Common myeloid progenitor, CD34-positive (primary cell): ENCODE measurements around the gene HDAC9.

Source experiments
- CTCF ChIA-PET: fragments of 350-600 bp; sonication (Branson Sonifier 250); formaldehyde crosslinking; loops from one replicate; lab custom pipeline; 2021; ENCODE audit warnings: antibody characterized with exemption; lab: Charles Lee
- POLR2A ChIA-PET: fragments of 350-600 bp; sonication (Branson Sonifier 250); formaldehyde crosslinking; loops from one replicate; lab custom pipeline; 2021; ENCODE audit warnings: antibody characterized with exemption; lab: Charles Lee
- DNase-seq, 3 donors: peaks; one replicate each; pipeline versions ENCODE4 v3.0.0 to v3.0.0-alpha.2; 2013
- H3K27ac ChIP-seq, 2 experiments: 1 replicate in 1 of 2; 2 replicates in 1 of 2; pipeline ENCODE4 v1.7.0; 2013; ENCODE audit warnings: inconsistent platforms in 2 of 2, low read length in 2 of 2, mild to moderate bottlenecking in 2 of 2, low read depth in 1 of 2, moderate library complexity in 1 of 2; ENCODE audit not compliant: severe bottlenecking in 2 of 2, insufficient read depth in 1 of 2, poor library complexity in 1 of 2
- H3K27me3 ChIP-seq, 5 experiments: replicated peaks in 2 of 5; 1 replicate in 3 of 5; 2 replicates in 2 of 5; pipeline versions ENCODE4 v1.6.1 to v1.7.0; 2013; ENCODE audit warnings: low read length in 4 of 5, mild to moderate bottlenecking in 2 of 5, moderate library complexity in 2 of 5, inconsistent platforms in 1 of 5; ENCODE audit not compliant: insufficient read depth in 5 of 5, control insufficient read depth in 4 of 5
- H3K36me3 ChIP-seq, 4 experiments: 1 replicate in 2 of 4; 2 replicates in 2 of 4; pipeline versions ENCODE4 v1.6.1 to v1.7.0; 2013; ENCODE audit warnings: low read length in 3 of 4, control low read depth in 1 of 4, mild to moderate bottlenecking in 1 of 4; ENCODE audit not compliant: control insufficient read depth in 4 of 4, insufficient read depth in 4 of 4
- H3K4me1 ChIP-seq, 4 experiments: 1 replicate in 3 of 4; 2 replicates in 1 of 4; pipeline versions ENCODE4 v1.6.1 to v1.7.1; 2013; ENCODE audit warnings: low read length in 3 of 4, mild to moderate bottlenecking in 3 of 4, control low read depth in 1 of 4, inconsistent platforms in 1 of 4, moderate library complexity in 1 of 4; ENCODE audit not compliant: control insufficient read depth in 4 of 4, insufficient read depth in 4 of 4; ENCODE audit errors: control extremely low read depth in 1 of 4
- H3K4me3 ChIP-seq, 7 experiments: 1 replicate in 4 of 7; 2 replicates in 3 of 7; pipeline versions ENCODE4 v1.5.1 to v1.7.0; 2013; ENCODE audit warnings: mild to moderate bottlenecking in 7 of 7, low read length in 6 of 7, moderate library complexity in 6 of 7, inconsistent platforms in 2 of 7, low read depth in 2 of 7, control low read depth in 1 of 7; ENCODE audit not compliant: insufficient read depth in 4 of 7, control insufficient read depth in 1 of 7; ENCODE audit errors: extremely low read depth in 1 of 7
- H3K9me3 ChIP-seq, 5 experiments: 1 replicate in 4 of 5; 2 replicates in 1 of 5; pipeline versions ENCODE4 v1.6.1 to v1.7.1; 2013; ENCODE audit warnings: low read length in 4 of 5, mild to moderate bottlenecking in 2 of 5, inconsistent platforms in 1 of 5, low read depth in 1 of 5, moderate library complexity in 1 of 5; ENCODE audit not compliant: control insufficient read depth in 4 of 5, insufficient read depth in 2 of 5; ENCODE audit errors: control extremely low read depth in 1 of 5
- WGBS: methylation state at CpG from one replicate; pipeline ENCODE4 v1.1.5; 2013; ENCODE audit not compliant: insufficient coverage; 5-methylcytosine and 5-hydroxymethylcytosine counted together

Gene HDAC9

DNA sequence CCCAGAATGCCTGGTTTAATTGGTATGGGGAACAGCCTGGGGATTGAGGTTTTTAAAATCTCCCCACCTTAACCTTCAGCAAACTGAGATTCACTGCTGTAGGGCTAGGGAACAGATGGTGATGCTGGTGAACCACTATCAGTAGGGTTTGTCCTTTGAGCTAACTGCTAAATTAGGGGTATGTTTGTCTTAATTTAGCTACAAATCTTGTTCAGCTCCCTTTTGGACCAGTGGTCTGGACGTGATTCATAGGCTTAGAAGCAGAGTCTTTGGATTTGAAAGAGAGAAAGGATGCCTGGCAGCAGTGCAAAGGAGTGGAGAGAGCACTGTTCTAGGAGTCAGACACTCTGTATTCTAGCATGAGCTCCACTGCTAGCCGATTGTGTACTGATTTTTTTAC lies 2.8 kb downstream of the HDAC9 start:
- H3K9me3 ChIP-seq = no peaks in the 10 kb centered on the region
- 100% methylated on average over 1 of the region's 2 CpGs for WGBS
- CTCF ChIA-PET = interaction anchor here (1.2 to 1.9 kb wide), 4 partner anchors 10 to 145 kb away, joined by 4 to 6 read pairs (median 4); no protein-coding TSS in a partner anchor
- no peaks in the 10 kb centered on the region for H3K27me3 ChIP-seq
- no peak overlapping the region for H3K27ac ChIP-seq
- H3K4me3 ChIP-seq = no peak overlapping the region
- peaks cover 9 to 21% (median 13%) of the 10 kb centered on the region in 4 experiments for H3K4me1 ChIP-seq
- DNase-seq = no peak
- POLR2A ChIA-PET = interaction anchor here (0.6 kb wide), 2 partner anchors 73 to 95 kb away, joined by 3 read pairs; no protein-coding TSS in a partner anchor
- peaks cover 0 to 2% (median 0%) of the 10 kb centered on the region in 4 experiments for H3K36me3 ChIP-seq

DNA sequence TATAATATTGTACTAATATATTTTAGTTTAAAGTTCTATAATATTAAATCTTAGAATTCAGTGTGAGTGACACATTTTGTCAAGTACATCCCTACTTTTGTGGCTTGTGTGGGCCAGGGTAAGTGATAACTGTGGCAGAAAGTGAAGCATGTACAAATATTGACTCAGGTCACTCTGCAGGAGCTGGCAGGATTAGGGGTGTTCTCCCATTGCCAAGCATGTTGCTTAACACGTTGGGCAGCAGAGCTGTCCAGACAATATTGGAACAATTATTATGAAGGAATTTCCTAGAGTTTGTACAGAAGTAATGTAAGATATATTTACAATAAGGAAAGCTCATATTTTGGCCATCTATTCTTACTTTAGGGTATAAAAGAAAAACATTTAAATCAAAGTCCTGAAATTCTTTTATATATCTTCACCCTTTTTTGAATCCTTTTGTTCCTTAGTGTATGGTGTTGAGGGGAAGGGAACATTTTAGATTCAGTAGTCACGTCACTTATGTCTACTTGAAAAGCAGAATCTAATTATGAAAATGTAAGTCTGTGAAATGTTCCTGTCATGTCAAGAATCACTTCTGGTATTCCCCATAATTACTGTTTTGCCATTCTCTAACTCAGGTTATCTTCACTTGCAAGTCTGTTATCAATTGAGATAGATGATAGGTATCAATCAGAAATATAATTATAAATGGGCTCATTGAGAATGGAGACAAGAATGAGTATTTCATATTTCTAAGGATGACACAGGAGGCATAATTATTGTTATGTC lies 4.0 kb downstream of the HDAC9 start:
- no peak overlapping the region for H3K4me3 ChIP-seq
- no peak overlapping the region for H3K27ac ChIP-seq
- H3K27me3 ChIP-seq = no peaks in the 10 kb centered on the region
- H3K36me3 ChIP-seq = peaks cover 0 to 2% (median 0%) of the 10 kb centered on the region in 4 experiments
- POLR2A ChIA-PET = no interaction called here
- H3K4me1 ChIP-seq = peaks cover 9 to 21% (median 13%) of the 10 kb centered on the region in 4 experiments
- no peak for DNase-seq
- no CpG with 5 or more reads among the region's 2 CpGs for WGBS
- H3K9me3 ChIP-seq = no peaks in the 10 kb centered on the region
- CTCF ChIA-PET = interaction anchor here (1.1 kb wide), 1 partner anchor 11 kb away, joined by 3 read pairs; no protein-coding TSS in a partner anchor

DNA sequence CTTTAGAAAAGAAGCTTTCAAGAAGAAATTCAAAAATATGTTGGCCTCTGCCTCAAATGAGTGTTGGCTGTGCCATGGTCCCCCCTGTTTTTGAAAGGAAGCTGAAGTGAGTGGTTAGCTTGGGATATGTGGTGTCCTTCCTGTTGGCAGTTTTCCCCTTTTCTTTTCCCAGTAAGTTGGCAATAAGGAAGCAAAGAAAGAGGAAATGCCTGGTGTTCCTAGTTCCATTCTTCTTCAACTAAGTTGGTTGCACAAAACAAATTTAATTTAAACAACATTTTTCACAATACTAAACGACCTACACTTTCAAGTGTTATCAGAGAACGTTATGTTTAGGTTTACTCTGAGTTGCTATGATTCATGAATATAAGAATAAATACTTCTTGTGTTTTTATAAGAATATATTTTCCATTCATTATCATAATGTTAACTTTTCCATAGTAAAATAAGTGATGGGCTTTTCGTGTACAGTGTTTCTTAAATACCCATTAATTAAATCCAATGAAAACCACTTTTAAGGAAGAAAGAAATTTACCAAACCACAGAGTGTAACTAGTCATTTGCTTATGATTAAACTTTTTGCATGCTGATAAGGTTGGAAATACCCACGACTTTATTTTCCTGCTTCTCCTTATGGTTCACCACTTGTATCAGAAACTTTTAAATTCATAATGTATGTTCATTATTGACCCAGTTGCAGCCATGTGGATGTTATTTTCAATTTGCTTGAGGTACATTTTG lies 7.7 kb downstream of the HDAC9 start:
- WGBS = no CpG with 5 or more reads among the region's 4 CpGs
- ChIA-PET CTCF (interaction anchor here (0.5 kb wide), 1 partner anchor 938 kb away, joined by 3 read pairs; no protein-coding TSS in a partner anchor), POLR2A (interaction anchor here (0.7 kb wide), 1 partner anchor 821 kb away, joined by 3 read pairs; no protein-coding TSS in a partner anchor)
- no peak overlapping the region for H3K27ac ChIP-seq
- DNase-seq = peak in 2 of 3 donors; percentile 58 to 64
- no peaks in the 10 kb centered on the region for H3K27me3 ChIP-seq
- H3K36me3 ChIP-seq = peaks cover 0 to 2% (median 0%) of the 10 kb centered on the region in 4 experiments
- no peaks in the 10 kb centered on the region for H3K9me3 ChIP-seq
- H3K4me3 ChIP-seq = no peak overlapping the region
- H3K4me1 ChIP-seq = peaks cover 0 to 16% (median 9%) of the 10 kb centered on the region in 4 experiments

DNA sequence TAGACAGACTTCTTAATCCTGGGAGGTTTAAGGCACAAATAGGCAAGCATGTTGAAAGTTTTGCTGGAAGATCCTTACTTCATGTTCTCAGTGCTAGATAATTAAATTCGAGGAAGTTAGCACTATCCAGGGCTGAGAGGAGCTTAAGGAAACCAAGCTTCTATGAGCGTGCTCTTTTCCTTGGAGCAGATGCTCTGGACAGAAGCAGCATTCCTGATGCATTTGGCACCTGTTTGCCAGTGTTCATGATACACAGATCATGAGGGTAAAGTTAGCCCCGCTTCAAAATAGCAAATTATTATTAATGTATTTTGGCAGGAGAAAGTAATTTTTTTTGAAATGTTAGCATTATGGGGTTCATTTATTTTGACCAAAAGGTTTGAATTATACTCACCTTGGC lies 9.4 kb downstream of the HDAC9 start:
- Histone ChIP-seq H3K36me3 (peaks cover 0 to 2% (median 0%) of the 10 kb centered on the region in 4 experiments), H3K27me3 (no peaks in the 10 kb centered on the region), H3K4me1 (peaks cover 7 to 25% (median 16%) of the 10 kb centered on the region in 4 experiments), H3K27ac (no peak overlapping the region), H3K9me3 (no peaks in the 10 kb centered on the region), H3K4me3 (no peak overlapping the region)
- CTCF ChIA-PET = interaction anchor here (1.4 to 1.9 kb wide), 4 partner anchors 9 to 31 kb away, joined by 3 to 7 read pairs (median 4); partner anchors contain the start of gene HDAC9
- WGBS = 89% methylated on average over 2 of the region's 3 CpGs
- POLR2A ChIA-PET = no interaction called here
- DNase-seq = no peak

DNA sequence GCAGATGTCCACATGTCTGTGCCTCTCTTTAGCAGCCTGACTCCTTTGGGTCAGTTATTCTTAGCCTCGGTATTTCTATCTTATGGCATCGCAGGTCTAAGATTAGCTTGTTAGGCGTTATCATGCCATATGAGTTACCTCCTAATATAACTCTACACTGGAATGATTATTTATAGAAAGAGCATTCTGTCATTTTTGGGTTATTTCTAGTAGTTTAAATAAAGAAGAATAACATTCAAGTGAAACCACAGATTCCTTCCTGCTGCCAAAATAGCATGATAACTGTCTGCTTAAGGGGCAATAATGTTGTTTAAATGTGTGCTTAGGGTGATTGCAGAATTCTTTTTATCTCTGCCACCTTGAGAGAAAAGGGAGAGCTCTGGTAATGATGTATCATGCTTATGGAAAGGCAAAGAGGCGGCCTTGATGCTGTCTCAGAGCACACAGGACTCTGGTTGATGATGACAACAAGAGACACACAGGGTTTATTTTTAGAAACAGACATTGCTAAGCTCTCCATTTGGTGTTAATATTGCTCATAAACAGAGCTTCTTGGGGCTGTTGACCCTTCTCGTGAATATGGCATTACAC lies 10.4 kb downstream of the HDAC9 start:
- POLR2A ChIA-PET = no interaction called here

DNA sequence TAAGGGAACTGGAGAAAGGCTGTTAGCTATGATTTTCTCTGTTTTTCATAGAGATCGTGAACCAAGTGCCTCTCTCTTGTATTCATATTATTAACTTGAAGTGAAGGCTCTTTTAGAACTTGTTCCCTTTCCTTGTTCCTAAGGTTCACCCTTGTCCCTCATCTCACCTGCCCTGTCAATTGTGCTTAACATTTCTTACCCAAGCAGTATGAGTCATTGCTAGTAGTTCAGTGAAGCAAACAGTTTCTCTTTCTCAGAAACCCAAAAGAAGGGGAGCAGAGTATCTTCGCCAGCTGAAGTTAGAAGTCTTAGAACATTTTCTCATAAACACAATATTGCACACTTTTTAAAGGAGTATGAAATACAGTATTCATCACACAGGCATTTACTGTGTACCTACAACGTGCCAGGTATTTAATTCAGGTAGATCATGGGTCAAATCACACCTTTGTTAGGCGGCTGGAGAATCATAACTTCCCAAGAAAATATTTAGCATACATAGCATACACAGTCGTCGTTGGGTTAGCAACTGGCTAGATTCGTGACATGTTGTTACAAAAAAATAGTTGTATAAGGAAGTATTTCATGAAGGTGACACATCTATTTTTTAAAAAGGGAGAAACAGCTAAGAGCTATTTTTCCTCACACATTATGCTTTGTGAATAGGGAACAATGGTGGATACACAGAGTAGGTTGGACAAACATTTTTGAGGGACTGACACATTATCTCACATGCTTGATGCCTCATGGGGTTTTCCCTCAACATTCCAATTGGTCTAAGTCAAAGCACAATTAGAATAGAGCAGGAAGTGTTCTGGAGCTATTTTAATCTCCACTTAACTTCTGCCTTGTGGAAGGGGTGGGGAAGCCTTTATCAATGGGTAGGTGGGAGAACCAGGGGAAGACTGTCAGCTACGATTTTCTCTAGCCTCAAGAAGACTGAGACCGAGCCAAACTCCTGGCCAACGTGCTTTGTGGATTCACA lies 13.2 kb downstream of the HDAC9 start:
- ChIA-PET CTCF (interaction anchor here (0.8 to 1.7 kb wide), 8 partner anchors 9 to 1905 kb away, joined by 3 to 4 read pairs (median 3); no protein-coding TSS in a partner anchor), POLR2A (no interaction called here)
- peaks cover 7 to 24% (median 14%) of the 10 kb centered on the region in 4 experiments for H3K4me1 ChIP-seq
- H3K4me3 ChIP-seq = peak overlapping the region in 1 of 7 experiments; percentile 7
- no peak overlapping the region for H3K27ac ChIP-seq
- DNase-seq = peak in 2 of 3 donors; percentile 72 to 73
- 49% methylated on average over 7 of the region's 10 CpGs for WGBS
- no peaks in the 10 kb centered on the region for H3K36me3 ChIP-seq
- no peaks in the 10 kb centered on the region for H3K9me3 ChIP-seq
- H3K27me3 ChIP-seq = no peaks in the 10 kb centered on the region

More for the DNA sequence above, 10.4 kb downstream of the HDAC9 start:
- no CpG with 5 or more reads among the region's 5 CpGs for WGBS
- DNase-seq = peak in 2 of 3 donors; percentile 78 to 88
- Histone ChIP-seq H3K36me3 (peaks cover 0 to 2% (median 0%) of the 10 kb centered on the region in 4 experiments), H3K27me3 (no peaks in the 10 kb centered on the region), H3K9me3 (no peaks in the 10 kb centered on the region), H3K4me1 (peaks cover 7 to 25% (median 16%) of the 10 kb centered on the region in 4 experiments), H3K4me3 (no peak overlapping the region), H3K27ac (no peak overlapping the region)
- CTCF ChIA-PET = interaction anchor here (0.8 to 1.9 kb wide), 8 partner anchors 8 to 85 kb away, joined by 3 to 7 read pairs (median 4); partner anchors contain the start of gene HDAC9
